ENCODE results near the gene WDR33.

The WDR33 gene

GRCh38 chr2:127690696-127691095 is 120.3 kb downstream of the WDR33 start:
- no peak for FAIRE-seq

- no peak for FAIRE-seq
Measured at GRCh38 chr2:127688405-127688804, 122.6 kb downstream of the WDR33 start.

GRCh38 chr2:127685410-127686080 is 125.4 kb downstream of the WDR33 start:
- no peak for FAIRE-seq

GRCh38 chr2:127683757-127684156 is 127.2 kb downstream of the WDR33 start:
- FAIRE-seq: no peak

GRCh38 chr2:127683056-127683455 is 127.9 kb downstream of the WDR33 start:
- FAIRE-seq: no peak

- FAIRE-seq: no peak
Measured at GRCh38 chr2:127681976-127682857, 128.8 kb downstream of the WDR33 start.

GRCh38 chr2:127681288-127681804 is 129.6 kb downstream of the WDR33 start:
- no peak for FAIRE-seq

- FAIRE-seq: no peak
Measured at GRCh38 chr2:127680706-127681287, 130.2 kb downstream of the WDR33 start.

- FAIRE-seq: no peak
Measured at GRCh38 chr2:127679680-127680361, 131.2 kb downstream of the WDR33 start.

GRCh38 chr2:127678991-127679390 is 132.0 kb downstream of the WDR33 start:
- FAIRE-seq: no peak

- no peak for FAIRE-seq
Measured at GRCh38 chr2:127678531-127678930, 132.4 kb downstream of the WDR33 start.

- FAIRE-seq: no peak
Measured at GRCh38 chr2:127676906-127677305, 134.1 kb downstream of the WDR33 start.

- no peak for FAIRE-seq
Measured at GRCh38 chr2:127675331-127676261, 135.4 kb downstream of the WDR33 start, which contains the start of gene LIMS2. Gene LIMS2 (minus strand): TSS chr2:127675530. CDS start chr2:127675024, 506 bp downstream.

- FAIRE-seq: no peak
Measured at GRCh38 chr2:127674241-127675209, 136.4 kb downstream of the WDR33 start.

- FAIRE-seq: no peak
Measured at GRCh38 chr2:127673291-127674069, 137.5 kb downstream of the WDR33 start.

GRCh38 chr2:127672341-127673224 is 138.4 kb downstream of the WDR33 start:
- no peak for FAIRE-seq

- no peak for FAIRE-seq
Measured at GRCh38 chr2:127671557-127672302, 139.2 kb downstream of the WDR33 start.

- no peak for FAIRE-seq
Measured at GRCh38 chr2:127670957-127671290, 140.0 kb downstream of the WDR33 start.
